Gastrocnemius medialis (tissue), 4 donors: ENCODE measurements around the gene SPATA31E1.

Source experiments
- CTCF ChIP-seq, 5 experiments: fragments of 450-650 bp in 3 of 5; fragments of 200-600 bp in 2 of 5; sonication (generic) in 2 of 5; IDR thresholded peaks in 4 of 5; conservative IDR thresholded peaks in 1 of 5; 1 replicate in 4 of 5; 2 replicates in 1 of 5; pipeline ENCODE4 v1.5.1; 2016 to 2019; ENCODE audit warnings: antibody characterized with exemption in 5 of 5, mild to moderate bottlenecking in 3 of 5, moderate library complexity in 3 of 5
- POLR2A ChIP-seq, 2 donors: fragments of 450-650 bp; IDR thresholded peaks; one replicate each; pipeline ENCODE4 v1.6.1; 2017; ENCODE audit warnings: antibody characterized with exemption in 2 of 2, mild to moderate bottlenecking in 2 of 2, moderate library complexity in 2 of 2

- TF ChIP-seq CTCF (IDR thresholded peaks at IDR 0.05 in 4 of 5, conservative IDR thresholded peaks at IDR 0.05 in 1 of 5) (no peak), POLR2A (IDR thresholded peaks at IDR 0.05) (no peak)
Observed at GRCh38 chr9:87883274-87883673, 597 bp downstream of the SPATA31E1 start.
